Lung microvascular endothelial cell (primary cell): ENCODE measurements around the gene ALG11. TPM values are rescaled to one million over a fixed set of nuclear protein-coding genes. Genes with fewer than 3 reads are reported as not detected.
"Not testable (repeated sequence)": the region's sequence is repeated elsewhere in the genome, so short reads cannot be mapped to it uniquely, and the experiment has no call there.

ENCODE experiments used
- DNase-seq, 2 donors: peaks; one replicate each; pipeline versions ENCODE4 v3.0.0 to v3.0.0-alpha.2; 2010; ENCODE audit warnings: low read depth in 2 of 2
- total RNA-seq: library from RNA; depleted of rRNA; stranded (reverse); fragments of >200 nt; gene quantifications from 2 replicates; pipeline ENCODE4 v1.2.1, GENCODE V29; 2014

ALG11 gene
- total RNA-seq = 11.3 and 17.9 TPM in 2 replicates

DNA sequence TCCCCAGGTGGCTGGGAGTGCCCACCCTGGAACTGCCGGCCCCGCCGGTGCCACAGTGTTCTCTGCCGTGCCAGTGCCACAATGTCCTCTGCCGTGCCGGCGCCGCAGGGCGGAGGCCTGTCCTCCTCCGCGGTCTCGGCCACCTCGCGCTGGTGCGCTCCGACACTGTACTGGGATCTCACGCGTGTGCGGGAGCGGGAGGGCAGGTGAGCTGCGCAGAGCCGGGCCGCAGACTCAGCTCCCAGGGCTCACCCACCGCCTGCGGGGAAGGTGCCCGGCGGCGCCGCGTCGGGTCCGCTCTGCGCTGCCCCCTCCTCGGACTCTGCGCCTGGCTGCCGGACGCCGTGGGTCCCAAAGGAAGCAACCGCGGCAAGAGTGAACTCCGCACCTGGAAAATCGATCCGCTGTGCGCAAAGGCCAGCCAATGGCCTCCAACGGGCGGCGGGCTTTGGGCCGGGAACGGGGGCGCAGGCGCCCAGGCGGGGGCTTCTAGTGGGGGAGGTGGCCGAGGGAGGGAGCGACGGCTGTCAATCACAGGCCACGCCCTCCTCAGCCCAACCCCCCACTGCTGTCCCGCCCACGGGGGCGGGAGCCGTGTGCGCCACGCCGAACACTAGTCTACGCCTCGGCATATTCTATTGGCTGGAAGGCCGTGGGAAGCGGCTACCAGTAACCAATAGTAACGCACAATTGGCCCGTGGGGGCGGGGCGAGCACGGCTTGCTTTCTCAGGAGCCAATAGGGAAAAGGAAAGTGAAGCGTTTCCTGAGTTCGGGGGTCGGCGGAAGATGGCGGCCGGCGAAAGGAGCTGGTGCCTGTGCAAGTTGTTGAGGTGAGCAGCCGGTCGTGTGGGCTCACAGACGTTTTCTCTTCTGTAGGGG lies at the start of gene ALG11:
TSS of gene ALG11 (plus strand) at position 767 of the 880 bp plus-strand sequence. CDS start at position 788, 21 bp downstream.
- DNase-seq = peak; percentile 98 to 99

DNA sequence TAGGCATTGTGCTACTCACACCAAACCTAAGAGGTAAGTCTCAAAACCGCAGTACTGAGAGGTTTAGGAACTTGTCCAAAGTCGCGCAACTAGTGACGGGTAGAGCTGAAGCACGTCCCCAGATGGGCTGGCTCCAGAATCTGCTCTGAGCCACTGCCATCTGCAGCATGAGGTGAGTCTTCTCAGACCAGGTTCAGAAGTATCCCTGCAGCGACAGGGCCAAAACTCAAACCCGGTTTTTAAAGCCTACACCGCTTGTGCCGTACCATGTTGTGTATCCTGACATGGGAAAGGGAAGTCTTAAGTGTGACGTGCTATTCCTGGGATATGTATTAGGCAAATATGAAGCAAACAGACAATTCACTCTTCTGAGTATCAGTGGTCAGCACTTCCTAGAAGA lies 46.0 kb upstream of the ALG11 start:
- DNase-seq = no peak

DNA sequence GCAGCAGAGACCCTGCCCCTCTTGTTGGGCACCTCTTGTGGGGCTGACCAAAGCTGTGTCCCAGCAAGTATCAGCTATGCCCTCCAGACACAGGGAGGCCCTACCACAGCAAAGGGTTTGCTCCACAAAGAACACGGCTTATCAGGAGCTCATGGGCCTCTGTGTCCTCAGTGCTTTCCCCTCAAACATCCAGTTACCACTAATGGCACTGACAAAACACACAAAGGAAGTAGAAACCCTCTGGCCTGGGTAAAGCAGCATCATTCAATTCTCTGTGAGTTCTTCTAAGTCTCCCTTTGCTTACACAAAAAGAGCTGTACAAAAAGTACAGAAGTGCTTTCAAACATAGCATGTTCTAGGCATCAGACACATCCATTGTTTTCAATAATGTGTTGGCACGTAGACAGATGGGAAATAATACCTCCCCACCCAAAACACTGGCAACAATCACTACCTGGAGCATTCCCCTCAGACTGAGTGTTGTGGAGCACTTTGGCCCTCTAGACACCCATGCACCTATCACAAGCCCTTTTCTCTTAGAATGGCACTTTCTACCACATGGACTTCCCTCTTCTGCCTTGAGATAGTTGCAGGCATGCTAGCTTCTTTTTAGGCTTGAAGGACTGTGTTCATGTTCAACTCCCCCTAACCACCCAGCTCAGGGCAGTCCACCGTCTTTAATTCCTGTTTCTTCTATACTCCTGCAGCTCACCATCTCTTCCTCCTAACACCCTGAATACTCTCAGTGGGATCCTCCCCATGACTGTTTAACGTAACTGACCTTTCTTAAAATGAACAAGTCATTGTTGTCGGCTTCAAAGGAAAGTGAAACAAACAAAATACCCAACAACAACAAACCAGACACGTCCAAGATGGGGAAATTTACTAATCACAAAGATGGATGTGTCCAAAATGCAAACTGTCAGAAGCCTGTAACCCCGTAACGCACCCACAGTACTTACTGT lies 44.4 kb upstream of the ALG11 start:
- DNase-seq = peak in 1 of 2 donors; percentile 28

GRCh38 chr13:51970349-51970748 lies 41.8 kb upstream of the ALG11 start:
- no peak for DNase-seq

- DNase-seq = no peak
These were observed 40.4 kb upstream of the ALG11 start for GRCh38 chr13:51971520-51972426.

- no peak for DNase-seq
These were observed 37.7 kb upstream of the ALG11 start for GRCh38 chr13:51974482-51974881.

DNA sequence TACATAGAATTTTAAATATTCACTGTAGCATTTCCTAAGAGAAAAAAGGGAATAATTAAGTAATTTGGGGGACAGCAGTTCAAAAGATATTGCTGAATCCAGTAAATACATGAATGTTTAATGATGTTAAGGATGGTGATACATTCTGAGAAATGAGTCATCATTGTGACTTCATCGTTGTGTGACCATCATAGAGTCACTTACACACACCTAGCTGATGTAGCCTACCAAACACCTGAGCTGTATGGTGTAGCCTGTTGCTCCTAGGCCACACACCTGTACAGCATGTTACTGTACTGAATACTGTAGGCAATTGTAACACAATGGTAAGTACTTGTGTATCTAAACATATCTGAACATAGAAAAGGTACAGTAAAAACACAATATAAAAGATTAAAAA lies 35.8 kb upstream of the ALG11 start:
- no peak for DNase-seq

- DNase-seq = no peak
These were observed 35.3 kb upstream of the ALG11 start for GRCh38 chr13:51976890-51977289.

DNA sequence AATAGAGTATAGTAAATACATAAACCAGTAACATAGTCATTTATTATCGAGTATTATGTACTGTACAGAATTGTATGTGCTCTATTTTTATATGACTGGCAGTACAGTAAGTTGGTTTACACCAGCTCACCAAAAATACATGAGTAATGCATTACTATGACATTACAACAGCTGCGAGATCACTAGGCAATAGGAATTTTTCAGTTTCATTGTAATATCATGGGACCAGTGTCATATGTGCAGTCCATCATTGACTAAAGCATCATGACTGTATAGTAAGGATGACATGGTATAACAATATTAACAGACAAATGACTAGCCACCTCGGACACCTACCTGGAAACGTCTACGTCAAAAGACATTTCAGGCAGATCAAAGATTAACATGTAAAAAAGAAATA lies 34.6 kb upstream of the ALG11 start:
- no peak for DNase-seq

DNA sequence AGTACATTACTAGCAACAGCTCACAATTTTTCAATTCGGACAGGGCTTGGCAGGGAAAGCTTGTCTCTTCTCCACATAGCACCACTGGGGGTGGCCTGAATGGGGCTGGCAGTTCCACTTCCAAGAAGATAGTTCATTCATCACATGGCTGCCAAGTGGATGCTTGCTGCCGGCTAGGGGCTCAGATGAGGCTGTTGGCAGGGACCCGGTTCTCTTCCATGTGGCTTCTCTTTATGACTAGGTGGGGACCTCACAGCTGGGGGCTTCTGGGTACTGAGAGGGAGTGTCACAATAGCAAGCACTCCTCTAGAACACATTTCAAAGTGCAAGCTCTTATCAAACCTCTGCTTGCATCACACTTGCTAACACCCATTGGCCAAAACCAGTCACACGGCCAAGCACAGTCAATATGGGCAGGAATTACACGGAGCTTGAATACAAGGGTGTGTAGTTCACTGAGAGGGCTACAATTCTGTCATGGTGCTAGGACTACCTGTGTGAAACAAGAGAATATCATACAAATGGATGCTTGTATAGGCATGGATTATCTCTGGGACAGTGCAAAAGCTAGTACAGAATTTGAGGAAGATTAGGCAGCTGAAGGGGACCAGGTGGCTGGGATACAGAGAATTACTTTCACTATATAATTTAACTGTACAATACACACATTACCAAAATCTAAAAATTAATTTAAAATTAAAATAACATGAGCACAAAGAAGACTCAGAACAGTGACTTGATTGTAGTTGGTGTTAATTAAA lies 33.2 kb upstream of the ALG11 start:
- no peak for DNase-seq

DNA sequence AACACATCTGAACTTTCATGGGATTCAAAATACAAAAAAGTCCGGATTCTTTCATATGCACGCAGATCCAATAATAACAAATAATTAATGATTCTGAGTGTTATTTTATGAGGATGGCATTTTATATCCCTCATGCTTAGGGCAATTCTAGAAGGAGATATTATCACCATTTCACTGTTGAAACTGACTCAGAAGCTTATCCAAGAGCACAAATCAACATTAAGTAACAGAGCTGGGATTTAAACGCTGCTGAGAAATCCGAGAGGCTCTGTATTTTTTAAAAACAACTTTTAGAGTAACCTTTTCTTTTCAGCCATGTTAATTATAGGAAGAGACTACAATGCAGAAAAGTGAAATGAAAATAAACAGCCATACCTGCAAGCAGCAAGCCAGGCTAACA lies 31.3 kb upstream of the ALG11 start:
- DNase-seq = no peak

- DNase-seq = no peak
These were observed 30.8 kb upstream of the ALG11 start for GRCh38 chr13:51981355-51981754.

GRCh38 chr13:51983292-51983691 lies 28.9 kb upstream of the ALG11 start:
- DNase-seq = not testable (repeated sequence)

DNA sequence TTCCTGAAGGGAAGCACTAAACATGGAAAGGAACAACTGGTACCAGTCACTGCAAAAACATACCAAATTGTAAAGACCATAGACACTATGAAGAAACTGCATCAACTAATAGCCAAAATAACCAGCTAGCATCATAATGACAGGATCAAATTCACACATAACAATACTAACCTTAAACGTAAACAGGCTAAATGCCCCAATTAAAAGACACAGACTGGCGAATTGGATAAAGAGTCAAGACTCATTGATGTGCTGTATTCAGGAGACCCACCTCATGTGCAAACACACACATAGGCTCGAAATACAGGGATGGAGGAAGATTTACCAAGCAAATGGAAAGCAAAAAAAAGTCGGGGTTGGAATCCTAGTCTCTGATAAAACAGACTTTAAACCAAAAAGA lies 27.3 kb upstream of the ALG11 start:
- DNase-seq = not testable (repeated sequence)

GRCh38 chr13:51988988-51989618 lies 23.1 kb upstream of the ALG11 start:
- DNase-seq = no peak

GRCh38 chr13:51993713-51994112 lies 18.5 kb upstream of the ALG11 start:
- no peak for DNase-seq

DNA sequence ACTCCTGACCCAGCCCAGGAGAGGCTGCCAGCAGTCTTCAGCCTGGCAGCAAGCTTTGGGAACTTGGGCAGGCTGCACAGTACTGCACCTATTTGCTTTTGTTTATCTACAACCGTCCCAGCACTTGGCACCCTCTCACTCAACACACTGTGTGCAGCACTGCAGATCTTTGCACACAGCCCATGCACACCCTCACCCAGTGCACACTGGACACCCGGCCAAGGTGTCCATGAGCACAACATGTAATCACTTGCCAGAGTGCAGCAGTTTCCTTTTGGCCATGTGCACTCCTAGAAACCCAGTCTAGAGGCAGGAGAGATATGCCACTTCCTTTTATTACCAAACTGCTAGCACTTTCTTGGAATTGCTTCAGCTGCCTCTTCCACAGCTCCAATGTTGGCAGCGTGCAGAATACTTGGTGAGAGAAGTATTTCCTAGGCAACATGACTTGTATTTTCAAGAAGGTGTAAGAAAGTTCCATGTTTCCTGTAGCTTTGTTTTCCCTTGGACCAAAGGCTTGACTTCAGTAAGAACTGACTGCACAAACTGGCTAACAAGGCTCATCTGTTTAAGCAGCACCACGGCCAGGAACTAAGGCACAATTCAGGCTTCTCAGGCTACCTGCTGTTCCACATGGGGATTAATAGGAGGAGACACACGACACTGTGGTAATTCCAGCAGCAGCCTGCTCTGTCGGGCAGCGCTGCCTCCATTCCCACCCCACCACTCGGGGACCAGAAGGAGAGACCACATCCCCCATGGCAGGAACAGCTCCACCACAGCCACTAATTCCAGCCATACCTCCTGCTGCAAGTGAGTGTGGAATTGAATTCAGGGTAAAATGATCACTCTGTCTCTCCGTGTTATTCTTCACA lies 16.3 kb upstream of the ALG11 start:
- no peak for DNase-seq

DNA sequence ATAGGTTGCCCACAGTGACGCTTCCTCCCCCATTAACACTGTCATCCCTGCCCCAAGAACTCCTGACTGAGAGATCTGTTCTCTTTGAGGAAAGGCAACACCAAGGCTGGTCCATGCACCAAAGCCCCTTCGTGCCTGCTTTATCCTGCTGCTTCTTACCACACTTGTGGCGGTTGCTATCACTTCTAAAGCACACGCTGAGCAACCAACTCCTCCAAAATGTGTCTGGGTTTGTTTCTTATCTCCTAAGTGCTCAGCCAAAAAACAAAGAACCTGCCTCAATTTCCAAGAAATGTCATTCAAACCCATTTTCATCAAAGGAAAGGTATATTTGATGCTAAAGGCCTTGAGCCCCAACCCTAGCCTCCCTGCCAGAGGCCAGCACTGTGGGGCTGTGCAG lies 15.6 kb upstream of the ALG11 start:
- no peak for DNase-seq

DNA sequence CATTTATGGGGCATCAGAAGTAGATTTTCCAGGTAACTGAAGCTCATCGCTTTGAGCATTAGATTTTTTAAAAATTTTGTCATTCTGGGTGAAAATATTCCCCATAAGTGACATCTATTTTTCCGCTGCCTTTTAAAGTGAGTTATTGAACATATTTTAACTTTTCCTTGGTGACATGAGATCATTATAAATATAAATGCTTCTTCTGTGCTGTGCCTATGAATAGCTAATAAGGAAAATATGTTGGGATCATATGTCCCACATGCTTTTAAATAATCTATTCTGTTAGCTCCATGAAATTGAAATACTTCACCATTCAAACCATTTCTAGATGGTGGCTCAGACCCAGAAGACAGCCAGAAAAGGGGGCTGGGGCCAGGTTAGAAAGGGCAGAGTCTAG lies 15.0 kb upstream of the ALG11 start:
- no peak for DNase-seq
